HepG2 (cell line): ENCODE measurements around the gene RAB24. TPM values are rescaled to one million over a fixed set of nuclear protein-coding genes. Genes with fewer than 3 reads are reported as not detected.

Experiments
- CREB1 ChIP-seq, 2 experiments: fragments of 450-650 bp in 1 of 2; IDR thresholded peaks; 2 replicates each; pipeline ENCODE4 v1.6.1; 2016 to 2017; ENCODE audit warnings: control low read depth in 1 of 2, mild to moderate bottlenecking in 1 of 2, missing compliant biosample characterization in 1 of 2, missing genetic modification characterization in 1 of 2
- HNF4A ChIP-seq: sonication (generic); formaldehyde crosslinking; IDR thresholded peaks from 2 replicates; pipeline ENCODE4 v1.4.0; 2020; ENCODE audit warnings: missing genetic modification reagents
- HOXA5 ChIP-seq: sonication (generic); formaldehyde crosslinking; IDR thresholded peaks from 2 replicates; pipeline ENCODE4 v1.4.0; 2020; ENCODE audit warnings: missing genetic modification reagents
- KLF6 ChIP-seq: IDR thresholded peaks from 2 replicates; pipeline ENCODE4 v1.8.0; 2016; ENCODE audit warnings: missing biosample characterization, missing genetic modification reagents
- MAZ ChIP-seq, 2 experiments: sonication (generic) in 1 of 2; formaldehyde crosslinking in 1 of 2; IDR thresholded peaks; 2 replicates each; pipeline versions ENCODE4 v1.5.0 to v1.6.1; 2012 to 2020; ENCODE audit warnings: low read depth in 2 of 2, mild to moderate bottlenecking in 2 of 2, borderline replicate concordance in 1 of 2, improper control_type of control experiment in 1 of 2, low read length in 1 of 2, missing genetic modification reagents in 1 of 2, moderate library complexity in 1 of 2
- NR2F6 ChIP-seq, 2 experiments: IDR thresholded peaks; 2 replicates each; pipeline ENCODE4 v1.6.1; 2016; ENCODE audit warnings: antibody characterized with exemption in 1 of 2, mild to moderate bottlenecking in 1 of 2
- SAP130 ChIP-seq: IDR thresholded peaks from 2 replicates; pipeline ENCODE4 v1.6.1; 2016; ENCODE audit warnings: low read depth
- XRCC5 ChIP-seq: fragments of 200-400 bp; formaldehyde crosslinking; optimal IDR thresholded peaks from 2 replicates; pipeline ENCODE3; 2017; ENCODE audit warnings: mild to moderate bottlenecking, low read length
- ZFP62 ChIP-seq: sonication (generic); formaldehyde crosslinking; IDR thresholded peaks from 2 replicates; pipeline ENCODE4 v1.4.0; 2020; ENCODE audit warnings: missing genetic modification reagents
- ZNF263 ChIP-seq: sonication (generic); formaldehyde crosslinking; IDR thresholded peaks from 2 replicates; pipeline ENCODE4 v1.4.0; 2020; ENCODE audit warnings: missing genetic modification reagents
- ZNF547 ChIP-seq: sonication (generic); formaldehyde crosslinking; IDR thresholded peaks from 2 replicates; pipeline ENCODE4 v1.5.1; 2020; ENCODE audit warnings: mild to moderate bottlenecking, missing genetic modification reagents
- ZNF788 ChIP-seq: sonication (generic); formaldehyde crosslinking; IDR thresholded peaks from 2 replicates; pipeline ENCODE4 v1.5.0; 2020; ENCODE audit warnings: mild to moderate bottlenecking, missing genetic modification reagents, borderline replicate concordance
- polyA plus RNA-seq, 8 experiments: library from polyadenylated mRNA; depleted of rRNA in 3 of 8; stranded (reverse) in 7 of 8; unstranded in 1 of 8; fragments of >200 nt; fragmentation: Illumina TruSeq in 4 of 8; extraction: Trizol in 4 of 8; gene quantifications; 2 replicates each; pipeline versions ENCODE4 v1.2.1 to v1.2.3, GENCODE V29; 2011 to 2016; ENCODE audit warnings: low read depth in 4 of 8, missing spikeins in 1 of 8, mixed read lengths in 1 of 8; ENCODE audit not compliant: insufficient read depth in 1 of 8
- total RNA-seq, 5 experiments: library from RNA; depleted of rRNA; stranded (reverse); fragments of >200 nt; fragmentation: Illumina TruSeq; extraction: Trizol; gene quantifications; 2 replicates each; pipeline ENCODE4 v1.2.3, GENCODE V29; 2016; ENCODE audit warnings: low read depth in 1 of 5
- TF ChIP-seq, protein P1 (sequence below): sonication (generic); formaldehyde crosslinking; IDR thresholded peaks from 2 replicates; pipeline ENCODE4 v1.4.0; 2020; ENCODE audit warnings: missing genetic modification reagents, mild to moderate bottlenecking, borderline replicate concordance
- TF ChIP-seq, protein P2 (sequence below): sonication (generic); formaldehyde crosslinking; IDR thresholded peaks from 2 replicates; pipeline ENCODE4 v1.4.0; 2020; ENCODE audit warnings: missing genetic modification reagents, borderline replicate concordance
- TF ChIP-seq, protein P3 (sequence below): sonication (generic); formaldehyde crosslinking; IDR thresholded peaks from 2 replicates; pipeline ENCODE4 v1.5.0; 2020; ENCODE audit warnings: mild to moderate bottlenecking, missing genetic modification reagents, moderate library complexity
- TF ChIP-seq, protein P4 (sequence below): sonication (generic); formaldehyde crosslinking; IDR thresholded peaks from 2 replicates; pipeline ENCODE4 v1.4.0; 2020; ENCODE audit warnings: missing genetic modification reagents

Gene RAB24
- total and polyA plus RNA-seq, 2 of the 13 experiments (the other 11 are each of a cell fraction or from before 2014, with no cell fraction given), result 22.9 to 63.7 TPM

DNA sequence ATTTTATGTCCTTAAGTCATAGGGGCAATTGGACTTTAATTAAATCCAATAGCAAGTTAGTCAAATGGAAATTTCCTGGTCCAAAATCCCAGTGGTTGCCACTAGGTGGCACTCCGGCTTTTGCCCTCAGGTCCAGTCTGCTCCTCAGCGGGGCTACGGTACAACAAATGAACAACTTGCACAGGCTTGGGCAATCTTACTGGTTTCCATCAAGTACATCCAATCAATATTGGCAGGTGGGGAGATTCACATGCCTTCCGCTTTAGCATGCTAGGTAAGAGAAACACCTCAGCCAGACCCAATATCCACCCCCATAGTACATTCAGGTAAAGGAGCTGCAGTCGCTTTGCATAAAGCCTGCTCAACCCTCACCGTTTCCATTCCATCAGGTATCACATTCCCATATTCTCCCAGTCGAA lies 14.4 kb upstream of the RAB24 start (continued):
- TF ChIP-seq, protein P1, sequence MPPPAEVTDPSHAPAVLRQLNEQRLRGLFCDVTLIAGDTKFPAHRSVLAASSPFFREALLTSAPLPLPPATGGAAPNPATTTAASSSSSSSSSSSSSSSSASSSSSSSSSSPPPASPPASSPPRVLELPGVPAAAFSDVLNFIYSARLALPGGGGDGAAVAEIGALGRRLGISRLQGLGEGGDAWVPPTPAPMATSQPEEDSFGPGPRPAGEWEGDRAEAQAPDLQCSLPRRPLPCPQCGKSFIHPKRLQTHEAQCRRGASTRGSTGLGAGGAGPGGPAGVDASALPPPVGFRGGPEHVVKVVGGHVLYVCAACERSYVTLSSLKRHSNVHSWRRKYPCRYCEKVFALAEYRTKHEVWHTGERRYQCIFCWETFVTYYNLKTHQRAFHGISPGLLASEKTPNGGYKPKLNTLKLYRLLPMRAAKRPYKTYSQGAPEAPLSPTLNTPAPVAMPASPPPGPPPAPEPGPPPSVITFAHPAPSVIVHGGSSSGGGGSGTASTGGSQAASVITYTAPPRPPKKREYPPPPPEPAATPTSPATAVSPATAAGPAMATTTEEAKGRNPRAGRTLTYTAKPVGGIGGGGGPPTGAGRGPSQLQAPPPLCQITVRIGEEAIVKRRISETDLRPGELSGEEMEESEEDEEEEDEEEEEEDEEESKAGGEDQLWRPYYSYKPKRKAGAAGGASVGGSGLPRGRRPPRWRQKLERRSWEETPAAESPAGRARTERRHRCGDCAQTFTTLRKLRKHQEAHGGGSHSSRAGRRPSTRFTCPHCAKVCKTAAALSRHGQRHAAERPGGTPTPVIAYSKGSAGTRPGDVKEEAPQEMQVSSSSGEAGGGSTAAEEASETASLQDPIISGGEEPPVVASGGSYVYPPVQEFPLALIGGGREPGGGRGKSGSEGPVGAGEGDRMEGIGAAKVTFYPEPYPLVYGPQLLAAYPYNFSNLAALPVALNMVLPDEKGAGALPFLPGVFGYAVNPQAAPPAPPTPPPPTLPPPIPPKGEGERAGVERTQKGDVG (CRISPR knock-in tag), result no peak
- TF ChIP-seq NR2F6 (IDR thresholded peaks at IDR 0.05), result no peak
- peak; percentile 6; the same call in 1 of the 2 replicates for TF ChIP-seq NR2F6 (CRISPR knock-in tag; IDR thresholded peaks at IDR 0.05)
- peak; percentile 23; the same call in 1 of the 2 replicates for TF ChIP-seq ZNF788 (CRISPR knock-in tag)
- TF ChIP-seq ZNF547 (CRISPR knock-in tag), result no peak
- TF ChIP-seq XRCC5, result peak; percentile 66
- no peak for TF ChIP-seq ZFP62 (CRISPR knock-in tag)
- no peak for TF ChIP-seq CREB1 (IDR thresholded peaks at IDR 0.05)
- TF ChIP-seq CREB1 (CRISPR knock-in tag; IDR thresholded peaks at IDR 0.05), result peak; percentile 18; the same call in 1 of the 2 replicates
- TF ChIP-seq MAZ (IDR thresholded peaks at IDR 0.05; ENCODE audit: borderline replicate concordance, low read depth, low read length), result peak; percentile 43; the same call in 1 of the 2 replicates
- TF ChIP-seq MAZ (CRISPR knock-in tag; IDR thresholded peaks at IDR 0.05; ENCODE audit: low read depth), result 0 out of 2 replicates have a peak, but pooled peaks have one; percentile 44
- TF ChIP-seq HNF4A (CRISPR knock-in tag), result peak; percentile 17; the same call in 1 of the 2 replicates
- no peak for TF ChIP-seq KLF6 (CRISPR knock-in tag)
- TF ChIP-seq, protein P2, sequence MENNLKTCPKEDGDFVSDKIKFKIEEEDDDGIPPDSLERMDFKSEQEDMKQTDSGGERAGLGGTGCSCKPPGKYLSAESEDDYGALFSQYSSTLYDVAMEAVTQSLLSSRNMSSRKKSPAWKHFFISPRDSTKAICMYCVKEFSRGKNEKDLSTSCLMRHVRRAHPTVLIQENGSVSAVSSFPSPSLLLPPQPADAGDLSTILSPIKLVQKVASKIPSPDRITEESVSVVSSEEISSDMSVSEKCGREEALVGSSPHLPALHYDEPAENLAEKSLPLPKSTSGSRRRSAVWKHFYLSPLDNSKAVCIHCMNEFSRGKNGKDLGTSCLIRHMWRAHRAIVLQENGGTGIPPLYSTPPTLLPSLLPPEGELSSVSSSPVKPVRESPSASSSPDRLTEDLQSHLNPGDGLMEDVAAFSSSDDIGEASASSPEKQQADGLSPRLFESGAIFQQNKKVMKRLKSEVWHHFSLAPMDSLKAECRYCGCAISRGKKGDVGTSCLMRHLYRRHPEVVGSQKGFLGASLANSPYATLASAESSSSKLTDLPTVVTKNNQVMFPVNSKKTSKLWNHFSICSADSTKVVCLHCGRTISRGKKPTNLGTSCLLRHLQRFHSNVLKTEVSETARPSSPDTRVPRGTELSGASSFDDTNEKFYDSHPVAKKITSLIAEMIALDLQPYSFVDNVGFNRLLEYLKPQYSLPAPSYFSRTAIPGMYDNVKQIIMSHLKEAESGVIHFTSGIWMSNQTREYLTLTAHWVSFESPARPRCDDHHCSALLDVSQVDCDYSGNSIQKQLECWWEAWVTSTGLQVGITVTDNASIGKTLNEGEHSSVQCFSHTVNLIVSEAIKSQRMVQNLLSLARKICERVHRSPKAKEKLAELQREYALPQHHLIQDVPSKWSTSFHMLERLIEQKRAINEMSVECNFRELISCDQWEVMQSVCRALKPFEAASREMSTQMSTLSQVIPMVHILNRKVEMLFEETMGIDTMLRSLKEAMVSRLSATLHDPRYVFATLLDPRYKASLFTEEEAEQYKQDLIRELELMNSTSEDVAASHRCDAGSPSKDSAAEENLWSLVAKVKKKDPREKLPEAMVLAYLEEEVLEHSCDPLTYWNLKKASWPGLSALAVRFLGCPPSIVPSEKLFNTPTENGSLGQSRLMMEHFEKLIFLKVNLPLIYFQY, result 0 out of 2 replicates have a peak, but pooled peaks have one; percentile 49
- TF ChIP-seq SAP130, result peak; percentile 31; the same call in 1 of the 2 replicates
- TF ChIP-seq, protein P3, sequence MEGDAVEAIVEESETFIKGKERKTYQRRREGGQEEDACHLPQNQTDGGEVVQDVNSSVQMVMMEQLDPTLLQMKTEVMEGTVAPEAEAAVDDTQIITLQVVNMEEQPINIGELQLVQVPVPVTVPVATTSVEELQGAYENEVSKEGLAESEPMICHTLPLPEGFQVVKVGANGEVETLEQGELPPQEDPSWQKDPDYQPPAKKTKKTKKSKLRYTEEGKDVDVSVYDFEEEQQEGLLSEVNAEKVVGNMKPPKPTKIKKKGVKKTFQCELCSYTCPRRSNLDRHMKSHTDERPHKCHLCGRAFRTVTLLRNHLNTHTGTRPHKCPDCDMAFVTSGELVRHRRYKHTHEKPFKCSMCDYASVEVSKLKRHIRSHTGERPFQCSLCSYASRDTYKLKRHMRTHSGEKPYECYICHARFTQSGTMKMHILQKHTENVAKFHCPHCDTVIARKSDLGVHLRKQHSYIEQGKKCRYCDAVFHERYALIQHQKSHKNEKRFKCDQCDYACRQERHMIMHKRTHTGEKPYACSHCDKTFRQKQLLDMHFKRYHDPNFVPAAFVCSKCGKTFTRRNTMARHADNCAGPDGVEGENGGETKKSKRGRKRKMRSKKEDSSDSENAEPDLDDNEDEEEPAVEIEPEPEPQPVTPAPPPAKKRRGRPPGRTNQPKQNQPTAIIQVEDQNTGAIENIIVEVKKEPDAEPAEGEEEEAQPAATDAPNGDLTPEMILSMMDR, result peak; percentile 92
- TF ChIP-seq, protein P4, sequence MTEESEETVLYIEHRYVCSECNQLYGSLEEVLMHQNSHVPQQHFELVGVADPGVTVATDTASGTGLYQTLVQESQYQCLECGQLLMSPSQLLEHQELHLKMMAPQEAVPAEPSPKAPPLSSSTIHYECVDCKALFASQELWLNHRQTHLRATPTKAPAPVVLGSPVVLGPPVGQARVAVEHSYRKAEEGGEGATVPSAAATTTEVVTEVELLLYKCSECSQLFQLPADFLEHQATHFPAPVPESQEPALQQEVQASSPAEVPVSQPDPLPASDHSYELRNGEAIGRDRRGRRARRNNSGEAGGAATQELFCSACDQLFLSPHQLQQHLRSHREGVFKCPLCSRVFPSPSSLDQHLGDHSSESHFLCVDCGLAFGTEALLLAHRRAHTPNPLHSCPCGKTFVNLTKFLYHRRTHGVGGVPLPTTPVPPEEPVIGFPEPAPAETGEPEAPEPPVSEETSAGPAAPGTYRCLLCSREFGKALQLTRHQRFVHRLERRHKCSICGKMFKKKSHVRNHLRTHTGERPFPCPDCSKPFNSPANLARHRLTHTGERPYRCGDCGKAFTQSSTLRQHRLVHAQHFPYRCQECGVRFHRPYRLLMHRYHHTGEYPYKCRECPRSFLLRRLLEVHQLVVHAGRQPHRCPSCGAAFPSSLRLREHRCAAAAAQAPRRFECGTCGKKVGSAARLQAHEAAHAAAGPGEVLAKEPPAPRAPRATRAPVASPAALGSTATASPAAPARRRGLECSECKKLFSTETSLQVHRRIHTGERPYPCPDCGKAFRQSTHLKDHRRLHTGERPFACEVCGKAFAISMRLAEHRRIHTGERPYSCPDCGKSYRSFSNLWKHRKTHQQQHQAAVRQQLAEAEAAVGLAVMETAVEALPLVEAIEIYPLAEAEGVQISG (CRISPR knock-in tag), result peak; percentile 24; the same call in 1 of the 2 replicates
- TF ChIP-seq HOXA5 (CRISPR knock-in tag), result 0 out of 2 replicates have a peak, but pooled peaks have one; percentile 51
- peak; percentile 43; the same call in 1 of the 2 replicates for TF ChIP-seq ZNF263 (CRISPR knock-in tag)
